Measurements from ENCODE around the gene APCDD1. TPM values are rescaled to one million over a fixed set of nuclear protein-coding genes. Genes with fewer than 3 reads are reported as not detected.

APCDD1 gene
- total and polyA plus RNA-seq, 2 of the 13 experiments (the other 11 are each of a cell fraction or from before 2014, with no cell fraction given), result 2.1 to 8.6 TPM

- TF ChIP-seq CEBPB (IDR thresholded peaks at IDR 0.05; ENCODE audit: borderline replicate concordance, low read depth, low read length) (no peak), HCFC1 (IDR thresholded peaks at IDR 0.05; ENCODE audit: low read depth, low read length) (no peak), ZNF160 (CRISPR knock-in tag; IDR thresholded peaks at IDR 0.05) (no peak), ZBTB2 (CRISPR knock-in tag; IDR thresholded peaks at IDR 0.05; ENCODE audit: low read depth) (no peak), ATF7 (IDR thresholded peaks at IDR 0.05) (no peak), ATF7 (CRISPR knock-in tag; IDR thresholded peaks at IDR 0.05) (no peak), ZNF468 (CRISPR knock-in tag; IDR thresholded peaks at IDR 0.05) (no peak), SAFB2 (CRISPR knock-in tag; IDR thresholded peaks at IDR 0.05; ENCODE audit: borderline replicate concordance, low read depth) (no peak), HNRNPH1 (optimal IDR thresholded peaks at IDR 0.05; ENCODE audit: low read depth, low read length) (no peak), ZNF746 (CRISPR knock-in tag; IDR thresholded peaks at IDR 0.05) (no peak), ZFP82 (CRISPR knock-in tag; IDR thresholded peaks at IDR 0.05; ENCODE audit: borderline replicate concordance) (no peak), ZNF33A (CRISPR knock-in tag; IDR thresholded peaks at IDR 0.05; ENCODE audit: borderline replicate concordance) (no peak), MZF1 (CRISPR knock-in tag; IDR thresholded peaks at IDR 0.05; ENCODE audit: borderline replicate concordance) (no peak)
- ATAC-seq, result no peak
- H4K20me1 ChIP-seq (ENCODE audit: insufficient read depth, low read length), result no peaks in the 10 kb centered on the region
- POLR2A ChIA-PET, result no interaction called here
- no peak overlapping the region for H3K27ac ChIP-seq (ENCODE audit: extremely low read length, insufficient read depth, low read length)
- BruUV-seq (replicated peaks), result no TSS peak
- no peaks in the 10 kb centered on the region for H3K36me3 ChIP-seq (replicated peaks in 1 of 2; ENCODE audit: control insufficient read depth in 1 of 2, insufficient read depth in 2 of 2, low read length in 2 of 2)
- no peak overlapping the region for H3K4me3 ChIP-seq (replicated peaks in 1 of 3; ENCODE audit: insufficient read depth in 1 of 3, low read depth in 2 of 3, low read length in 3 of 3)
- no peaks in the 10 kb centered on the region for H3K9me3 ChIP-seq (ENCODE audit: low read length)
- DNase-seq (ENCODE audit: low spot score), result no peak
- intact Hi-C loops (cut with micrococcal nuclease; ENCODE audit: unreplicated experiment) (no loop called here), in situ Hi-C loops (cut with HindIII; ENCODE audit: extremely low pct_ligation_motif_present, low pct_unique_long_range_greater_than_20kb) (no loop called here)
- CTCF ChIA-PET (ENCODE audit: low intra/inter-chr PET ratio, low total read pairs), result no interaction called here
- H3K9ac ChIP-seq (ENCODE audit: insufficient read depth, low read depth, low read length), result no peak overlapping the region
- H3K27me3 ChIP-seq (ENCODE audit: control insufficient read depth in 1 of 2, insufficient read depth in 2 of 2, low read length in 2 of 2), result peaks cover 0 to 12% of the 10 kb centered on the region in 2 experiments; a peak in 3 of 5 replicates
- H3K79me2 ChIP-seq (ENCODE audit: insufficient read depth, low read length), result no peaks in the 10 kb centered on the region
- no peaks in the 10 kb centered on the region for H3K4me1 ChIP-seq (ENCODE audit: insufficient read depth, low read length)
- FAIRE-seq, result no peak
- no peak overlapping the region for H3K4me2 ChIP-seq (ENCODE audit: low read depth, low read length)
- H2AFZ ChIP-seq (ENCODE audit: low read length), result no peak overlapping the region
Observed at GRCh38 chr18:10418836-10419235, 35.6 kb upstream of the APCDD1 start.

All from HepG2 (cell line).